Cardiac septum (tissue), 1 donor: ENCODE measurements around the gene CSF3R. TPM values are rescaled to one million over a fixed set of nuclear protein-coding genes. Genes with fewer than 3 reads are reported as not detected.
"Not testable (repeated sequence)": the region's sequence is repeated elsewhere in the genome, so short reads cannot be mapped to it uniquely, and the experiment has no call there.

Experiments used
- DNase-seq: peaks from one replicate; pipeline ENCODE4 v3.0.0-alpha.2; 2020; ENCODE audit warnings: low spot score
- intact Hi-C: fragments of 100-400 bp; cut with DNase I; formaldehyde crosslinking; loops from one replicate; pipeline ENCODE4 v1.14.0; 2022
- total RNA-seq: library from RNA; stranded (reverse); fragmentation: NEBNext Ultra II Directional; extraction: Animal tissue kit (Norgen Biotek cat#: 25700); gene quantifications from one replicate; pipeline ENCODE4 v1.2.1, GENCODE V29; 2021
- donor health status: DM: no; HTN: no; CAD: no.

Gene CSF3R
- total RNA-seq, 1 donor from 2014 or later = 11.8 TPM

DNA sequence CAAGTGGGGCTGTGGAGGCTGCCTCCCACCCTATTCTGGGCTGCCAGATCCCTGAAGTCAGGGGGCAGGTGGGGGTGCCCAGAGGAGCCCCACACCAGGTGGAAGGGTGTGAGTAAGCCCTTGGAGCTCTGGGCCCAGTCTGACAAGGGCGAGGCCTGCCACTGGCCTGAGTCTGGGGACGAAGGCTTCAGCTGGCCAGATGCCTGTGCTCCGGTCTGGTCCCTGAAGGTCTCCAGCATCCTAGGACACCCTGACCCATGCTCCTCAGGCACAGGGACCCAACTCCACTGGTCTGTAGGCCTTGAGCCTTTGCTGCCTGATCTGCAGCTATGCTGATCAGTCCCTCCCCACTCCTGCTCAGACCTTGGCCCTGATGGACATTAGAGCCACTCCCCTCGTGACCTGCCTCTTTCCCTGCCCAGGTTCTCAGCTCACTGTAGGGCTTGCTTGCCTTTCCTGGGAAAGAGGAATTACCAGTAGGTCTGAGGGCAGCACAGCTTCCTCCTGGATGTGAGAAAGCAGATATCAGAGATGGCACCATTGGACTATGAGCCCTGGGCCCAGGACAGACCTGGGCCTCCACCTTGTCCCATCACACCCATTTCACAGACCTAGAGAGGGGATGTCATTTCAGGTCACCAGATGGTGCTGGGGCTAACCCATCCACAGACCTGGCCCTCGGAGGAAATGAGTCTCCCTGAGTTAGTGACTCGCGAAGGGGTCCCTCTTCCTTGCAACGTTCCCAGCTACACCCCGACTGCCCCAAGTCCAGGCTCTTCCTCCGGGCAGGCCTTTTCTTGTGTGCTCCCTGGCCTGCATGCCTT is 32.8 kb upstream of the CSF3R start:
- no peak for DNase-seq
- intact Hi-C loops = loop anchor here (10.0 kb wide), 1 partner anchor 919 kb away; no protein-coding TSS in a partner anchor

DNA sequence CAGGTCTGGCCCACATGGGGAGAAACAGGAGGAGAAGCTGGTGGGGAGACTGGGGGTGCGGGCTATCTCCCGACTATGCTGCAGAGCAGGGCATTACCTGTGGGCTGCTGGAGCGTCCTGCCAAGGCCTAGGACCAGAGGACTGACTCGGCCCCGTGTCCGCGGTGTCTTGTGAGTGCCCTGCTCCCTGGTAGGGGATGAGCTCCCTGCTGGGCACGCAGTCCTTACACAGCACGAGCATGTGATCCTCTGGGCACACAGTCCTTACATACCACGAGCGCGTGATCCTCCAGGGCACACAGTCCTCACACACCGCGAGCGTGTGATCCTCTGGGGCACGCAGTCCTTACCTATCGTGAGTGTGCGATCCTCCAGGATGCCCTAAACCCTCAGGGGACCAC is 31.8 kb upstream of the CSF3R start:
- intact Hi-C loops = loop anchor here (10.0 kb wide), 1 partner anchor 920 kb away; no protein-coding TSS in a partner anchor
- no peak for DNase-seq

DNA sequence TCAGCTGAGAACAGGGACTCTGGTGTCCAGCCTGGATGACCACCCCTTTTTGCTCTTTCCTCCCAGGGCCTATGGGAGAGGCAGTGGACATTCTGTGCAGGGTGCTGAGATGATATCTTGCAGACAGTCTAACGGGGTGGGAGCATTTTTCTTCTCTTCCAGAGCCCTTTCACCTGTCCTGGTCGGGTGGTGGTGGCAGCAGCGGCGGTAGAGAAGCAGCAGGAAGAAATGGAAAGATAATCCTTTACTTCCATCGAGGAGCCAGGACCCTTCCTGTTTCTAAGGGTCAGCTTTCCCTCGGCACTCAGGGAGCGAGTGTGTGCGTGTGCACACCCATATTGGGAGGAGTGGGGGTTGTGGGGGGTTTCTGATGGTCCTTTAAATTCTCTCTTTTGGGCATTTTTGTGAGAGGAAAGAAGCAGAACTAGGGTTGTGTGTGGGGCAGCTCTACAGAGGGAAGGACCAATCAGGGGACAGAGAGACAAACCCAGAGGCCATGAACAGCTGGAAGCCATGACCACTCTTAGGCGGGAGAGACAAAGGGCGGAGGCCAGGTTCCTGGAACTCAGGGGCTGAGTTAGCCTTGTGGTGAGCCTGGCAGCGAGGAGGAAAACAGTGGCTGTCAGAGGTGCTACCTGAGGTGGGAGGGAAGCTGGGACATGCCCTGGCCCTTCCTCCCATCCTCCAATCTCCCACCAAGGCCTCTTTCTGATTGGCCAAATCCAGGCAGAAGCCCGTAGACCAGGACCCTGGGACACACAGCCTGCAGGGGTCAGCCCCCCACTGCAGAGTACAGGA is 31.2 kb upstream of the CSF3R start:
- DNase-seq = no peak
- intact Hi-C loops = loop anchor here (10.0 kb wide), 1 partner anchor 921 kb away; no protein-coding TSS in a partner anchor

DNA sequence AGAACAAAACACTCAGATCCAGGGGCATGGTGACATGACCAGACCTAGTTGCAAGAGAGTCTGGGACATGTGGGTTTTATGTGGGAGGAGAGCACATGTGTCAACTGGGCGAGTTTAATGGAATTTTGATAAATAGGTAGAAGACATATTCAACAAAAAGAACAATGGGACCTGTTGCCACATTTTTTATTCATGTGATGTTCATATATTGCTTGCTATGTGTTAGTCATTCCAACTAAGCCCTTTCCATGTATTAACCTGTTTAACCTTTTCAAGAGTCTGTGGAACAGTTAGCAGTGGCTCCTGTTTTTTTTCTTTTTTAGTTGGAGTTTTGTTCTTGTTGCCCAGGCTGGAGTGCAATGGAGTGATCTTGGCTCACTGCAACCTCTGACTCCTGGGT is 30.1 kb upstream of the CSF3R start:
- intact Hi-C loops = loop anchor here (10.0 kb wide), 1 partner anchor 922 kb away; no protein-coding TSS in a partner anchor
- no peak for DNase-seq

DNA sequence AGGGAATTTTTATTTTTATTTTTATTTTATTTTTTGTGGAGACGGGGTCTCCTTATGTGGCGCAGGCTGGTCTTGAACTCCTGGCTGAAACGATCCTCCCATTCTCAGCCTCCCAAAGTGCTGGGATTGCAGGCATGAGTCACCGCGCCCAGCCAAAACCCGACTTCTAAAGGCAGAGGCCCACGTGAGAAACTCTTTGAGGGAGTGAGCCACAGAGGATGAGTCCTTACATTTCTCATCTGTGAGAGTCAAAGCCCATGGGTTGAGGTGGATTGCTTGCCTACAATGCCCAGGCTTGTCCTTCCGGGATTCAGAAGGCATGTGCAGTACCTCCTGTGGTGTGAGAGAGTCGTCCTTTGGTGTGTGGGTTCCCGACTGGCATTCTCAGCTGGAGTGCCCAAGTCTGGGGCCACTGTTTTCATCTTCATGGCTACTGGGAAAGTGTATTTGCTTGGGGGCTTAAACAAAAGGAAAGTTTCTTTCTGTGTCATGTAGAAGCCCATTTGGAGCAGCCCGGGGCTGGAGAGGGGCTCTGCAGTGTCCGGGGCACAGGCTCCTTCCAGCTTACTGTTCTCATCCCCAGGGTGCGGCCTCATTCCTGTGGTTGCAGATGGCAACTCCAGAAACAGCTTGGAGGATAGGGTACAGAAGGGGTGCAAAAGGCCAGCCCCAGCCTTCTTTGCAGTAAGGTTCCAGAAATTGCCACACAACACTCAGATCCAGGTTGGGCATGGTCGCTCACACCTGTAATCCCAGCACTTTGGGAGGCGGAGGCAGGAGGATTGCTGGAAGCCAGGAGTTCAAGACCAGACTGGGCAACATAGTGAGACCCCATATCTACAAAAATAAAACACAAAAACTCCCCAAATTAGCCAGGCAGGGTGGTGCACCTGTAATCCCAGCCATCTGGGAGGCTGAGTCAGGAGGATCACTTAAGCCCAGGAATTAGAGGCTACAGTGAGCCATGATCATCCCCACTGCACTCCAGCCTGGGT is 29.4 kb upstream of the CSF3R start:
- intact Hi-C loops = loop anchor here (10.0 kb wide), 1 partner anchor 923 kb away; no protein-coding TSS in a partner anchor
- DNase-seq = peak; percentile 33

DNA sequence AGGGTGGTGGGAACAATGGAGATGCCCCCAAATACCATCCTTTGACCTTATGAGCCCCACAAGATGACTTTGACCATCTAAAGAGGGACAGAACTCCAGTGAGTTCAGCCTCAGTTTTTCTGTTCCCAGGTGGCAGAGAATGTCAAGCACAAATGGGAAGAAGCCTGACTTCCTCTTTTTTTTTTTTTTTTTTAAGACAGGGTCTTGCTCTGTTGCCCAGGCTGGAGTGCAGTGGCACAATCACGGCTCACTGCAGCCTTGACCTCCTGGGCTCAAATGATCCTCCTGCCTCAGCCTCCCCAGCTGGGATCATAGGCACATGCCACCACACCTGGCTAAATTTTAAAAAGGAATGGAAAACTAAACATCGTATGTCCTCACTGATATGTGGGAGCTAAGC is 28.5 kb upstream of the CSF3R start:
- not testable (repeated sequence) for DNase-seq
- intact Hi-C loops = loop anchor here (10.0 kb wide), 1 partner anchor 924 kb away; no protein-coding TSS in a partner anchor

DNA sequence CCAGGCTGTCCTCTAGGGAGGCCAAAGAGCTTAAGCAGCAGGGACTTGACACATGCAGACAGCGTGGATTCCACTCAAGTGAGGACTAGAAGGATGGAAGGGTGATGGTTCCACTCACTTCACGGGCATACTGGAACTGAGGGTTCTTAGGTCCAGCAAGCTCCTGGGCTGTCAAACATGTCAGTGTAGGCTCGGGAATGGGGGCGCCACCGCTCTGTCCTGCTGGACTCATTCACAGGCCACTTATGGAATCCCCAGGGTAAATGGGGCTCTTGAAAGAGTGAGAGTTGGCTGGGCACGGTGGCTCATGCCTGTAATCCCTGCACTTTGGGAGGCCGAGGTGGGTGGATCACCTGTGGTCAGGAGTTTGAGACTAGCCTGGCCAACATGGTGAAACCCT is 27.7 kb upstream of the CSF3R start:
- intact Hi-C loops = loop anchor here (10.0 kb wide), 1 partner anchor 924 kb away; no protein-coding TSS in a partner anchor

DNA sequence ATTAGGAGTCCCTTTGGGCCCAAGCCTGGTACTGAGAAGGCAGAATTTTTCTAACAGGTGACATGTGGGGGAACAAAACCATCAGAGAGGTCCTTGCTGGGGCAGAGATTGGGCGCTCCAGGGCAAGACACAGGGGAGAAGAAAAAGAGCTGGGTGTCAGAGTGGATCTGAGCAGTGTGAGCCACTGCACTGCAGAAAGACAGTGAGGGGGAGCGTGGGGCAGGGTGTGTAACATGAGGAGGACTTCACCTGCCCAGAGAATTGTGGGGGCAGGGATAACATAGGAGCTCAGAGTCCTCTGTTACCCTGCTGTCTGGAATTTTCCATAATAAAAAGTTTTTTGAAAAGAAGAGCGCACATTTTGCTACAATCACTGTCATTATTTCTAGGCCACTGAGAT is 25.5 kb upstream of the CSF3R start:
- intact Hi-C loops = no loop called here
- peak; percentile 12 for DNase-seq

More for the DNA sequence above, 27.7 kb upstream of the CSF3R start:
- no peak for DNase-seq

DNA sequence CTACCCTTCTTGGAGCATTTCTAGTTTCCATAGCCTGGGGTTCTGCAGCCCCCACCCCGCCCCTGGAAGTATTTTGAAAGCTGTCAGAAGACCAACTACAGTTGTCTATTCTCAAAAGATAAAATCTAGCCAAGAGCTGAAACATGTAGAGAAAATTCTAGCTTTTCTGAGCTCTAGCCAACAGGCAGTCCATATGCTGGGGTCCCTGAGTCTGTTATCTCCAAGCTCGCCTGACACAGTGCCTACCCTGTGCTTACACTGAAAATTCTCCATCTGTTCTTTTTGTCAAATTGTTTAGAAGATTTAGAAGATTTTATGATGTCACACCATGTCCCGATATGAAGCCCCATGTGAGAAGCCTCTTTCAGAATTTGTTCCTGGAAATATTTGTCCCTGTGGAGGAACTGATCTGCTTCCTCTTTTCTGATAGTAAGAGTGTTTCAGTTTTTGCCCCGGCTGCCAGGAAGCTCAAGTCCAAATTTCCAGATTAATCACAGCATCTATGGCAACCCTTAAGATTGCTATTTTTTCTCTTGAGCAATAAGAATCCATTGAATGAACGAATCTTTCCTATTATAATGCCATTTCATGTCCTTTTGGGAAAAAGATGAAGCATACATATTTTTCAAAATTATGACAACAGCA is 23.7 kb upstream of the CSF3R start:
- DNase-seq = peak; percentile 22
- intact Hi-C loops = no loop called here

DNA sequence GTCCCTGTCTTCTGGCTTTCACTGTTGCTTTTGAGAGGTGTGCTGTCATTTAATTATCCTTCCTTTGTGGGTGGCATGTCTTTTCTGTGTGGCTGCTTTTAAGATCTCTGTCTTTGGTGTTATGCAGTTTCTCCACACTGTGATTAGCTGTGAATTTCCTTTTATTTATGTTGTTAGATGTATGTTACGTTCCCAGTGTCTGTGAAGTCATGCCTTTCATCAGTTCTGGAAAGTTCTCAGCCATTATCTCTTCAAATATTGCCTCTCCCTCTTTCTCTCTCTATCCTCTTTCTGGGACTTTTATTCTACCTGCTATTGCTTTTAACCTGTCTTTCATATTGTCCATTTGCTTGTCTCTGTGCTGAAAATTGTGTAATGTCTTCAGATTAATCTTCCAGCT is 21.0 kb upstream of the CSF3R start:
- intact Hi-C loops = no loop called here
- no peak for DNase-seq

DNA sequence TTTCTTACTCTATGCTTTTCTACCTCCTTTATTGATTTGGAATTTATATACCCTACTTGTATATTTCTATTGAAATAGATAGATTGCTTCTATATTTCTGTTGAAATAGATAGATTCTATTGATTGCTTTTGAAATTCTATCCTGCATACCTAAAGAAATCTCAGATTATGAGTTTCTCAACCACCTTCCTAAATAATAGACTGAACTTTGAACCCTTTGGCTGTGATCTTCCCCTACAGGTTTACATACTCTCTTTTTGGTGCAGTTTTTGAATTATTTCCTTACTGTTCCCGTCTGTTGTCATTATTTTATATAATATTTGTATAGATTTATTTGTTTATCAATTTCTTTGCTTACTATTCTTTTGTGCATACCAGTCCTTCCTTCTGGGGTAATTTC is 20.4 kb upstream of the CSF3R start:
- DNase-seq = no peak
- intact Hi-C loops = no loop called here

DNA sequence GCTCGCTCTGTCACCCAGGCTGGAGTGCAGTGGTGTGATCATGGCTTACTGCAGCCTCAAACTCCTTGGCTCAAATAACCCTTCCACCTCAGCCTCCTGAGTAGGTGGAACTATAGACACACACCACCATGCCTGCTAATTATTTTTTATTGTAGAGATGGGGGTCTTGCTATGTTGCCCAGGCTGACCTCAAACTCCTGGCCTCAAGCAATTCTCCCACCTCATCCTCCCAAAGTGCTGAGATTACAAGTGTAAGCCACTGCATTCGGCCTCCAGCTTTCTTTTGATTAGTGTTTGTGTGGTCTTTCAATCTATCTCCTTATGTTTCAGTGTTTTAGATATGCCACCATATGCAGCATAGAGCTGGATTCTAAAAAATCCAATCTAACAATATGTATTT is 19.9 kb upstream of the CSF3R start:
- no peak for DNase-seq
- intact Hi-C loops = no loop called here

DNA sequence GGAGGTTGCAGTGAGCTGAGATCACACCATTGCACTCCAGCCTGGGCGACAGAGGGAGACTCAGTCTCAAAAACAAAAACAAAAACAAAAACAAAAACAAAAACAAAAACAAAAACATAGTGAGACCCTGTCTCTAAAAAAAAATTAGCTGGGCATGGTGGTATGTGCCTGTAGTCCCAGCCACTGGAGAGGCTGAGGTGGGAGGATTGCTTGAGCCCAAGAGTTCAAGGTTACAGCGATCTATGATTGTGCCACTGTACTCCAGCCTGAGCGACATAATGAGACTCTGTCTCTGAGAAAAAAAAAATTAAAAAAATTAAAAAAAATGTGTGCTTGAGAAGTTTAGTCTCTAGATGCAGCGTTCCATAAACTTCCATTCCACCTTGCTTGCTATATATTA is 19.2 kb upstream of the CSF3R start:
- intact Hi-C loops, DNase-seq: not testable (repeated sequence)

DNA sequence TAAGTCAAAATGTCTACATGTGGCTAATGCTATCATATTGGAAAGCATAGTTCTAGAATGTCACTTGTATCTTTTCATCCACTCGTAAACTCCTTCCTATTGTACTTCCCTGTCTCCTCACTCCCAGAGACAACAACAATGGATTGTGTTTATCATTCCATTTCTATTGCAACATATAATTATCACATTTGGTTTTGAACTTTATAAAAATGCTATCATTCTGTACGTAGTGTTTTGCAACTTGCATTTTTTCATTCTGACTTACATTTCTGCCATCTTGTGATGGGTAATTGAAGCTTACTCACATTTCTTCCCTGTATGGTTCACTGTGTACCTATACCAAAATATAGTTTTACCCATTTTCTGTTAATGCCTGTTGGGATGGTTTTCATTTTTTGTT is 14.5 kb upstream of the CSF3R start:
- DNase-seq = no peak
- intact Hi-C loops = no loop called here

DNA sequence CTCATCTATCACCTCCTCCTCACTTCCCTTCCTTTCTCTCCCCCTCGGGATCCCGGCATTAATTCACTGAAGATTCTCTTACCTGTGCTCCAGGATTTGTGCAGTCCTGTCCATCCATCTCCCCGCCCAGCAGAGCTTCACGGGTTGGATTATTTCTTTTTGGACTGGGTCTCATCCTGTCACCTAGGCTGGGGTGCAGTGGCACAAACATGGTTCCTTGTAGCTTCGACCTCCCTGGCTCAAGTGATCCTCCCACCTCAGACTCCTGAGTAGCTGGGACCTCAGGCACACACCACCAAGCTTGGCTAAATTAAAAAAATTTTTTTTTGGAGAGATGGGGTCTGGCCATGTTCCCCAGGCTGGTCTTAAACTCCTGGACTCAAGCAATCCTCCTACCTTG is 12.3 kb upstream of the CSF3R start:
- DNase-seq = no peak
- intact Hi-C loops = no loop called here

DNA sequence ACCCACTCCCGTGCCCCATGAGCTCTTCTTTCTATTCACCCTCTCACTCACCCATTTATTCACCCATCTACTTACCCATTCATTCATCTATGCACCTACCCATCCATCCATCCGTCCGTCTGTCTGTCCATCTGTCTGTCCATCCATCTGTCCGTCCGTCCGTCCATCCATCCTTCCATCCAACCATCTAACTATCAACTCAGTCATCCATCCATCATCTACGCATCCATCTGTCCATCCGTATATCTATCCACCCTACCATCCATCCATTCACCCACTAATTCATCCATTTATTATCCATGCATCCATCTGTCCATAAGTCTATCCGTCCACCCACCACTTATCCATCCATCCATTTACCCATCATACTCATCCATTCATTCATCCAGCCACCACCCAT is 10.8 kb upstream of the CSF3R start:
- intact Hi-C loops = no loop called here
- DNase-seq = no peak

DNA sequence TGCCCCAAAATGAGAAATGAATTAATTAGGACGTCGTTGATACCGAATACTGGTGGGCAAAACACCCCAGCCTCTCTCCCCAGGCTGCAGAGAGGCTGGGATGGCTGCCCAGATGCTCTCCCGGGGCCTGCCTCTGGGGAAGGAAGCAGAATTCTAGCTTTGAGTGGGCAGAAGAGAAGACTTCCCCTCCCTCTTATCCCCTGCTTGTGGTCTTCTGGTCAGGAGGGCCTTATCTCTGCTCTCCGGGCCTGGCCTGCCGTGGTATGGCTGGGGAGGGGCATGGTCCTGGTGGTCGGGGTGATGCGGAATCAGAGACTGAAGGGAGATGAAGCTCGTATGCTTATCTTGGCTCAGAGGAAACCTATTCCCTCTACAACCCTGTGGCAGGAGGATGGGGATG is 9.8 kb upstream of the CSF3R start:
- no peak for DNase-seq
- intact Hi-C loops = no loop called here

DNA sequence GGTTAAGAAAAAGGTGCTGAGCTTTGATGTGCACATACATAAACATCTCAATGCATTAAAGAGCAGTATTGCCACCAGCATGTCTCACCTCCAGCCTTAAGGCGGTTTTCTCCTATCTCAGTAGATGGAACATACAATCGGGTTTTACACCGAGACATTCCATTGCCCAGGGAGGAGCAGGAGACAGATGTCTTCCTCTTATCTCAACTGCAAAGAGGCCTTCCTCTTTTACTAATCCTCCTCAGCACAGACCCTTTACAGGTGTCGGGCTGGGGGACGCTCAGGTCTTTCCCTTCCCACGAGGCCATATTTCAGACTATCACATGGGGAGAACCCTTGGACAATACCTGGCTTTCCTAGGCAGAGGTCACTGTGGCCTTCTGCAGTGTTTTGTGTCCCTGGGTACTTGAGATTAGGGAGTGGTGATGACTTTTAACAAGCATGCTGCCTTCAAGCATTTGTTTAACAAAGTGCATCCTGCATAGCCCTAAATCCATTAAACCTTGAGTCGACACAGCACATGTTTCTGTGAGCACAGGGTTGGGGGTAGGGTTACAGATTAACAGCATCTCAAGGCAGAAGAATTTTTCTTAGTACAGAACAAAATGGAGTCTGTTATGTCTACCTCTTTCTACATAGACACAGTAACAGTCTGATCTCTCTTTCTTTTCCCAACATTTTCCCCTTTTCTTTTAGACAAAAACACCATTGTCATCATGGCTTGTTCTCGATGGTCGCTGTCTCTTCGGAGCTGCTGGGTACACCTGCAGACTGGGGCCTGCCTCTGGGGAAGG is 6.7 kb upstream of the CSF3R start:
- intact Hi-C loops, DNase-seq: not testable (repeated sequence)
